H1 (cell line): ENCODE results near the gene MAPK8. TPM values are rescaled to one million over a fixed set of nuclear protein-coding genes. Genes with fewer than 3 reads are reported as not detected.

Experiments used
- CTCF ChIA-PET: fragments of 300-600 bp; sonication (Branson Sonifier 250); formaldehyde crosslinking; loops from one replicate; lab custom pipeline; 2021; ENCODE audit not compliant: partially characterized antibody; lab: Charles Lee
- POLR2A ChIA-PET: fragments of 300-600 bp; sonication (Branson Sonifier 250); formaldehyde crosslinking; loops from one replicate; lab custom pipeline; 2021; ENCODE audit warnings: inconsistent platforms; ENCODE audit not compliant: partially characterized antibody; lab: Charles Lee
- DNase-seq, 2 experiments: peaks; one replicate each; pipeline versions ENCODE4 v3.0.0 to v3.0.0-alpha.2; 2010 to 2022; ENCODE audit warnings: low spot score in 2 of 2, low read depth in 1 of 2, mixed read lengths in 1 of 2
- FAIRE-seq: peaks from 2 replicates; lab custom pipeline; 2011; peaks lifted over from hg19 to GRCh38; lab: Jason Lieb, UNC
- H2AFZ ChIP-seq: 2 replicates; pipeline ENCODE4 v1.8.1; 2012; ENCODE audit warnings: low read length, inconsistent platforms
- H2AK5ac ChIP-seq: 2 replicates; pipeline ENCODE4 v1.6.1; 2013; ENCODE audit warnings: low read depth, low read length
- H2BK120ac ChIP-seq: replicated peaks from 2 replicates; pipeline ENCODE3; 2013; ENCODE audit warnings: low read depth, low read length, inconsistent platforms
- H2BK12ac ChIP-seq: 2 replicates; pipeline ENCODE4 v1.6.1; 2013; ENCODE audit warnings: low read depth, low read length
- H2BK15ac ChIP-seq: 2 replicates; pipeline ENCODE4 v1.6.1; 2013; ENCODE audit warnings: low read length
- H2BK20ac ChIP-seq: 2 replicates; pipeline ENCODE4 v1.6.1; 2013; ENCODE audit warnings: low read length
- H2BK5ac ChIP-seq: 2 replicates; pipeline ENCODE4 v1.6.1; 2013; ENCODE audit warnings: low read depth, low read length
- H3K14ac ChIP-seq: 2 replicates; pipeline ENCODE4 v1.6.1; 2013; ENCODE audit warnings: inconsistent platforms; ENCODE audit not compliant: insufficient read length
- H3K18ac ChIP-seq: 2 replicates; pipeline ENCODE4 v1.6.1; 2013; ENCODE audit warnings: low read length; ENCODE audit errors: extremely low read depth
- H3K23ac ChIP-seq: 2 replicates; pipeline ENCODE4 v1.6.1; 2013; ENCODE audit warnings: inconsistent platforms; ENCODE audit not compliant: insufficient read length
- H3K23me2 ChIP-seq: 2 replicates; pipeline ENCODE4 v1.6.1; 2013; ENCODE audit warnings: low read depth, low read length
- H3K27ac ChIP-seq: 2 replicates; pipeline ENCODE4 v1.6.1; 2011; ENCODE audit warnings: low read depth, low read length, inconsistent platforms
- H3K27me3 ChIP-seq, 4 experiments: replicated peaks in 1 of 4; 1 replicate in 1 of 4; 2 replicates in 3 of 4; pipeline versions ENCODE4 v1.6.1 to v1.8.1; 2011 to 2013; ENCODE audit warnings: low read length in 3 of 4, mild to moderate bottlenecking in 3 of 4, inconsistent platforms in 2 of 4, mixed read lengths in 2 of 4, moderate library complexity in 1 of 4; ENCODE audit not compliant: control insufficient read depth in 3 of 4, insufficient read depth in 3 of 4; ENCODE audit errors: extremely low read depth in 1 of 4
- H3K36me3 ChIP-seq, 4 experiments: 2 replicates each; pipeline versions ENCODE4 v1.6.1 to v1.8.1; 2011 to 2013; ENCODE audit warnings: mild to moderate bottlenecking in 4 of 4, low read length in 3 of 4, moderate library complexity in 2 of 4, control low read depth in 1 of 4, inconsistent platforms in 1 of 4; ENCODE audit not compliant: insufficient read depth in 4 of 4, control insufficient read depth in 2 of 4
- H3K4ac ChIP-seq: replicated peaks from 2 replicates; pipeline ENCODE3; 2013; ENCODE audit warnings: low read length, low read depth, mixed read lengths, inconsistent platforms; ENCODE audit not compliant: insufficient read length
- H3K4me1 ChIP-seq, 4 experiments: replicated peaks in 1 of 4; 1 replicate in 1 of 4; 2 replicates in 3 of 4; pipeline versions ENCODE4 v1.6.1 to v1.8.1; 2011 to 2013; ENCODE audit warnings: low read length in 3 of 4, inconsistent platforms in 2 of 4, mixed read lengths in 1 of 4; ENCODE audit not compliant: insufficient read depth in 4 of 4, control insufficient read depth in 3 of 4
- H3K4me2 ChIP-seq, 2 experiments: 2 replicates each; pipeline versions ENCODE4 v1.6.1 to v1.8.1; 2011 to 2013; ENCODE audit warnings: low read depth in 2 of 2, low read length in 2 of 2, control low read depth in 1 of 2, inconsistent platforms in 1 of 2, mild to moderate bottlenecking in 1 of 2; ENCODE audit not compliant: insufficient read depth in 1 of 2
- H3K4me3 ChIP-seq, 4 experiments: fragments of 200-600, 300-600 bp in 1 of 4; sonication (generic), shearing (Covaris generic), sonication (Bioruptor Twin) in 1 of 4; 2 replicates each; pipeline versions ENCODE4 v1.5.1 to v1.8.1; 2011 to 2016; ENCODE audit warnings: low read length in 4 of 4, low read depth in 3 of 4, control low read depth in 2 of 4, inconsistent platforms in 2 of 4, mild to moderate bottlenecking in 2 of 4, mixed read lengths in 1 of 4, moderate library complexity in 1 of 4; ENCODE audit not compliant: insufficient read depth in 2 of 4; ENCODE audit errors: extremely low read depth in 1 of 4
- H3K56ac ChIP-seq: replicated peaks from 2 replicates; pipeline ENCODE3; 2013; ENCODE audit warnings: low read depth, mild to moderate bottlenecking, mixed read lengths, low read length, inconsistent platforms; ENCODE audit not compliant: insufficient read length
- H3K79me1 ChIP-seq: 2 replicates; pipeline ENCODE4 v1.6.1; 2013; ENCODE audit warnings: low read depth, low read length, control low read depth
- H3K79me2 ChIP-seq, 2 experiments: 2 replicates each; pipeline versions ENCODE4 v1.6.1 to v1.8.1; 2012 to 2013; ENCODE audit warnings: low read length in 2 of 2, mild to moderate bottlenecking in 2 of 2, inconsistent platforms in 1 of 2; ENCODE audit not compliant: insufficient read depth in 2 of 2, control insufficient read depth in 1 of 2
- H3K9ac ChIP-seq, 4 experiments: replicated peaks in 1 of 4; 1 replicate in 1 of 4; 2 replicates in 3 of 4; pipeline versions ENCODE4 v1.6.1 to v1.8.1; 2011 to 2013; ENCODE audit warnings: low read depth in 3 of 4, low read length in 3 of 4, control low read depth in 2 of 4, mild to moderate bottlenecking in 2 of 4, moderate library complexity in 2 of 4, inconsistent platforms in 1 of 4; ENCODE audit errors: extremely low read depth in 1 of 4
- H3K9me3 ChIP-seq, 2 experiments: 2 replicates each; pipeline versions ENCODE4 v1.6.1 to v1.8.1; 2012 to 2013; ENCODE audit warnings: mild to moderate bottlenecking in 2 of 2, moderate library complexity in 2 of 2, control low read depth in 1 of 2, inconsistent platforms in 1 of 2, low read depth in 1 of 2, low read length in 1 of 2, mixed read lengths in 1 of 2; ENCODE audit not compliant: insufficient read depth in 2 of 2
- H4K20me1 ChIP-seq, 2 experiments: replicated peaks in 1 of 2; 2 replicates each; pipeline versions ENCODE3 to v1.8.1; 2011 to 2013; ENCODE audit warnings: inconsistent platforms in 2 of 2, low read length in 2 of 2, mild to moderate bottlenecking in 1 of 2; ENCODE audit not compliant: insufficient read depth in 2 of 2, control insufficient read depth in 1 of 2
- H4K5ac ChIP-seq: 2 replicates; pipeline ENCODE4 v1.6.1; 2013; ENCODE audit warnings: low read length, low read depth, mixed read lengths, inconsistent platforms; ENCODE audit not compliant: insufficient read length
- H4K8ac ChIP-seq: 2 replicates; pipeline ENCODE4 v1.8.0; 2013; ENCODE audit warnings: mild to moderate bottlenecking, moderate library complexity, low read length, inconsistent platforms; ENCODE audit not compliant: insufficient read depth; ENCODE audit errors: extremely low read depth
- H4K91ac ChIP-seq: replicated peaks from 2 replicates; pipeline ENCODE3; 2013; ENCODE audit warnings: low read length, mixed read lengths, inconsistent platforms; ENCODE audit not compliant: insufficient read length
- SUZ12 ChIP-seq: fragments of 200-600 bp; sonication (generic); IDR thresholded peaks from 2 replicates; pipeline ENCODE4 v1.6.1; 2012; ENCODE audit warnings: mild to moderate bottlenecking, inconsistent platforms, low read length, moderate library complexity, mixed read lengths
- YY1 ChIP-seq: IDR thresholded peaks from 2 replicates; pipeline ENCODE4 v1.6.1; 2011; ENCODE audit warnings: low read depth, mild to moderate bottlenecking, low read length
- polyA plus RNA-seq, 7 experiments: library from polyadenylated mRNA; depleted of rRNA in 3 of 7; stranded (reverse) in 5 of 7; unstranded in 2 of 7; fragments of >200 nt in 5 of 7; fragments of 200-250 nt in 2 of 7; gene quantifications; 1 replicate in 5 of 7; 2 replicates in 1 of 7; 4 replicates in 1 of 7; pipeline versions ENCODE4 v1.2.1 to v1.2.3, GENCODE V29; 2011 to 2013; ENCODE audit warnings: missing spikeins in 2 of 7, mixed read lengths in 2 of 7
- total RNA-seq: library from RNA; stranded (reverse); fragmentation: NEBNext Ultra II Directional; extraction: Animal tissue kit (Norgen Biotek cat#: 25700); gene quantifications from 2 replicates; pipeline ENCODE4 v1.2.1, GENCODE V29; 2021

The MAPK8 gene
- total and polyA plus RNA-seq, 2 of the 8 experiments (the other 6 are each of a cell fraction or from before 2014, with no cell fraction given) = 23.3 to 71.3 TPM

DNA sequence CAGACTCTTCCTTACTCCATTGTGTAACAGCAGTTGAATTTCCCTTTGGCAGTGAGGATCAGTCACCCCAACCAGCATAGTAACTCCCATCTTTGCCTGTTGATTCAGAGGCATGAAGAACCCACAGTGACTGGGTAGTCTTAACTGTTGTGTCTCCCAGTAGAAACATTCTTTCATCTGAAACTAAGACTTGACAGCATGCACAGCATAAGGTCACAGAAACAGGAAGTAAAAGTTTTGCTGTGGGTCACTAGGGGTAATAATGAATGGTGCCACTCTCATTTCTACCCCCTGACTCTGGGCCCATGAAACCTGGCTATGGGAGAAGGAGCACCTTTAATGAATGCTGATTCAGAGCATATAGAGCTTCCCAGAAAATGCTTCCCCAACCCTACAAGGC lies 23.6 kb upstream of the MAPK8 start:
- no peak overlapping the region for H3K27ac ChIP-seq
- no peak overlapping the region for H2BK15ac ChIP-seq
- H3K36me3 ChIP-seq = no peaks in the 10 kb centered on the region
- H3K79me2 ChIP-seq = no peaks in the 10 kb centered on the region
- TF ChIP-seq SUZ12 (no peak), YY1 (no peak)
- no peak overlapping the region for H2AFZ ChIP-seq
- FAIRE-seq (no peak), DNase-seq (no peak)
- no peak overlapping the region for H2BK5ac ChIP-seq
- H3K4me1 ChIP-seq = no peaks in the 10 kb centered on the region
- no peak overlapping the region for H4K91ac ChIP-seq
- no peak overlapping the region for H2BK20ac ChIP-seq
- H4K5ac ChIP-seq = no peak overlapping the region
- H3K27me3 ChIP-seq = no peaks in the 10 kb centered on the region
- no peak overlapping the region; the same call in 1 of the 2 replicates for H2AK5ac ChIP-seq
- H3K4me2 ChIP-seq = no peak overlapping the region
- H3K56ac ChIP-seq = no peak overlapping the region
- no peaks in the 10 kb centered on the region for H3K23me2 ChIP-seq
- H3K4ac ChIP-seq = no peak overlapping the region
- no peak overlapping the region for H3K23ac ChIP-seq
- POLR2A ChIA-PET = no interaction called here
- no peaks in the 10 kb centered on the region for H4K20me1 ChIP-seq
- H4K8ac ChIP-seq = no peak overlapping the region
- H3K9me3 ChIP-seq = peaks cover 8 to 17% of the 10 kb centered on the region in 2 experiments
- H3K18ac ChIP-seq = no peak overlapping the region
- no peaks in the 10 kb centered on the region for H3K79me1 ChIP-seq
- H2BK120ac ChIP-seq = no peak overlapping the region
- H3K4me3 ChIP-seq = no peak overlapping the region
- CTCF ChIA-PET = no interaction called here
- no peak overlapping the region for H2BK12ac ChIP-seq
- H3K9ac ChIP-seq = no peak overlapping the region
- no peak overlapping the region for H3K14ac ChIP-seq
